Parathyroid adenoma (tissue), 2 donors: ENCODE results near the gene NBEAL2.

Experiments used
- H2AFZ ChIP-seq: fragments of 300-600 bp; sonication (generic); one replicate; pipeline ENCODE4 v1.7.0; 2017; ENCODE audit warnings: antibody characterized with exemption, mild to moderate bottlenecking
- H3K27ac ChIP-seq: fragments of 300-600 bp; sonication (generic); one replicate; pipeline ENCODE4 v1.7.0; 2017
- H3K27me3 ChIP-seq: fragments of 300-600 bp; sonication (generic); one replicate; pipeline ENCODE4 v1.7.0; 2017; ENCODE audit warnings: low read length; ENCODE audit not compliant: control insufficient read depth, insufficient read depth
- H3K36me3 ChIP-seq: fragments of 300-600 bp; sonication (generic); one replicate; pipeline ENCODE4 v1.7.0; 2017; ENCODE audit warnings: low read length; ENCODE audit not compliant: control insufficient read depth, insufficient read depth
- H3K4me1 ChIP-seq: fragments of 300-600 bp; sonication (generic); one replicate; pipeline ENCODE4 v1.7.0; 2017; ENCODE audit warnings: control low read depth
- H3K4me2 ChIP-seq: fragments of 300-600 bp; sonication (generic); one replicate; pipeline ENCODE4 v1.7.0; 2017; ENCODE audit warnings: low read length
- H3K4me3 ChIP-seq: fragments of 300-600 bp; sonication (generic); one replicate; pipeline ENCODE4 v1.7.0; 2017; ENCODE audit warnings: low read depth, low read length
- H3K79me2 ChIP-seq: fragments of 300-600 bp; sonication (generic); one replicate; pipeline ENCODE4 v1.7.0; 2017; ENCODE audit warnings: control low read depth
- H3K9ac ChIP-seq: fragments of 300-600 bp; sonication (generic); one replicate; pipeline ENCODE4 v1.7.0; 2017; ENCODE audit warnings: mild to moderate bottlenecking
- H3K9me3 ChIP-seq: fragments of 300-600 bp; sonication (generic); one replicate; pipeline ENCODE4 v1.7.0; 2017; ENCODE audit warnings: low read length; ENCODE audit not compliant: control insufficient read depth
- TF ChIP-seq, protein P1 (sequence below): fragments of 300-600 bp; sonication (generic); IDR thresholded peaks from one replicate; pipeline ENCODE4 v1.7.0; 2017; ENCODE audit warnings: antibody characterized with exemption, mild to moderate bottlenecking
- donor health status: primary hyperparathyroidism.

The NBEAL2 gene

DNA sequence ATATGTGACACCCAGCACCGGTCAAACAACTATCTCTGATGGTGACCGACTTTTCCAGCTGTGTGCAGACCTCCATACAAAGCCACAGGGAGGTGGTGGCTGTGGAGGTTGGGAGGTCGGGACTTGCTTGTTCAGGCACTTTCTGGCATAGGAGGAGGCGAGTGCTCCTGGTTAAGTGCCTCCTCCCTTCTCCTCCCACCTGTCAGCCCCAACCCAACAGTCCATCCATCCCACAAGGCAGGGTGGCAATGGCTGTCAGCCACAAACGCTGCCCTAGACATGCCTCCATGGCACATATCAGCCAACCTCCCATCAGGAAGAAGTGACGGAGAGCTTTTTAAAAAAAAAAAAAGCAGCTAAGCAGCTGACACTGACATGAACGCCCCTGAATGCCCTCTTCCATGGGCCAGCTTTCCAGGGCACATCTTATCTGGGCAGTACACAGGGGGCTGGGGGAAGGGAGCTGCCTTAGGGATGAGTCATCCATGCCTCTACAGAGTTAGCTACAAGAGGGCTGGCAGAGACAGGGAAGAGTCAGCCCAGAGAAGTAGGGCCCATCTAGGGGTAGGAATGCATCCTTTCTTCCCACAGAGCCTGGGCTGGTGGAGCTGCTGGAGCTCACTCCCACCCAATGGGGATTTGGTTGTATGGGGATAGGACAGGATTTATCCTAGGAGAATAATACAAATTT, 44.2 kb upstream of the NBEAL2 start:
- peaks cover 75% of the 10 kb centered on the region for H3K4me1 ChIP-seq
- H3K79me2 ChIP-seq: peaks cover 40% of the 10 kb centered on the region
- no peaks in the 10 kb centered on the region for H3K36me3 ChIP-seq
- TF ChIP-seq, protein P1, sequence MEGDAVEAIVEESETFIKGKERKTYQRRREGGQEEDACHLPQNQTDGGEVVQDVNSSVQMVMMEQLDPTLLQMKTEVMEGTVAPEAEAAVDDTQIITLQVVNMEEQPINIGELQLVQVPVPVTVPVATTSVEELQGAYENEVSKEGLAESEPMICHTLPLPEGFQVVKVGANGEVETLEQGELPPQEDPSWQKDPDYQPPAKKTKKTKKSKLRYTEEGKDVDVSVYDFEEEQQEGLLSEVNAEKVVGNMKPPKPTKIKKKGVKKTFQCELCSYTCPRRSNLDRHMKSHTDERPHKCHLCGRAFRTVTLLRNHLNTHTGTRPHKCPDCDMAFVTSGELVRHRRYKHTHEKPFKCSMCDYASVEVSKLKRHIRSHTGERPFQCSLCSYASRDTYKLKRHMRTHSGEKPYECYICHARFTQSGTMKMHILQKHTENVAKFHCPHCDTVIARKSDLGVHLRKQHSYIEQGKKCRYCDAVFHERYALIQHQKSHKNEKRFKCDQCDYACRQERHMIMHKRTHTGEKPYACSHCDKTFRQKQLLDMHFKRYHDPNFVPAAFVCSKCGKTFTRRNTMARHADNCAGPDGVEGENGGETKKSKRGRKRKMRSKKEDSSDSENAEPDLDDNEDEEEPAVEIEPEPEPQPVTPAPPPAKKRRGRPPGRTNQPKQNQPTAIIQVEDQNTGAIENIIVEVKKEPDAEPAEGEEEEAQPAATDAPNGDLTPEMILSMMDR: peak; percentile 31
- peak overlapping the region; percentile 81 for H3K27ac ChIP-seq
- H3K9me3 ChIP-seq: no peaks in the 10 kb centered on the region
- no peak overlapping the region for H3K9ac ChIP-seq
- no peak overlapping the region for H3K4me3 ChIP-seq
- no peaks in the 10 kb centered on the region for H3K27me3 ChIP-seq
- H2AFZ ChIP-seq: no peak overlapping the region
- peak overlapping the region; percentile 38 for H3K4me2 ChIP-seq

- no peak overlapping the region for H3K9ac ChIP-seq
- no peak overlapping the region for H3K4me2 ChIP-seq
- H3K27me3 ChIP-seq: no peaks in the 10 kb centered on the region
- no peaks in the 10 kb centered on the region for H3K9me3 ChIP-seq
- TF ChIP-seq, protein P1: no peak
- H3K4me1 ChIP-seq: peaks cover 67% of the 10 kb centered on the region
- no peak overlapping the region for H2AFZ ChIP-seq
- peaks cover 43% of the 10 kb centered on the region for H3K79me2 ChIP-seq
- peak overlapping the region; percentile 81 for H3K27ac ChIP-seq
- H3K4me3 ChIP-seq: no peak overlapping the region
- no peaks in the 10 kb centered on the region for H3K36me3 ChIP-seq
Observed at GRCh38 chr3:46935989-46936558, 43.4 kb upstream of the NBEAL2 start.

GRCh38 chr3:46936733-46937250, 42.7 kb upstream of the NBEAL2 start:
- H3K27ac ChIP-seq: no peak overlapping the region

DNA sequence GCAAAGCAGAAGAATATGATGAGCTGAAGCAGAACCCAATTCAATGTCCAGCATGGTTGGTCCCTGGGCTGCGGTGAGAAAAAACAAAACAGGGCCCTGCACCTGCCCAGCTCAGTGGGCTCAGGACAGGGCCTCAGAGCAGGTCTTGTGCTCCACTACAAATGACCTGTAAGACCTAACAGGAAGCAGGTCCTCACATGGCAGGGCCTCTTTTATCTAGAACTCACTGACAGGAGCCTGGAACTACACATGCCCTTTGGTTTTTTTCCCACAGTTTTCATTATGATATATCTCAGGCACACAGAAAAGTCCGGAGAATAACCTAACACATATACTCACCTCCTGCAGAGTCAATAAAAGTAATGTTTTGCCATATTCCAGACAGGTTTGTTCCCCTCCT, 41.3 kb upstream of the NBEAL2 start:
- no peak overlapping the region for H3K4me2 ChIP-seq
- H3K4me3 ChIP-seq: no peak overlapping the region
- no peaks in the 10 kb centered on the region for H3K36me3 ChIP-seq
- H3K4me1 ChIP-seq: peaks cover 59% of the 10 kb centered on the region
- no peaks in the 10 kb centered on the region for H3K9me3 ChIP-seq
- H3K79me2 ChIP-seq: peaks cover 42% of the 10 kb centered on the region
- H3K9ac ChIP-seq: no peak overlapping the region
- H2AFZ ChIP-seq: no peak overlapping the region
- peak overlapping the region; percentile 76 for H3K27ac ChIP-seq
- H3K27me3 ChIP-seq: no peaks in the 10 kb centered on the region
- TF ChIP-seq, protein P1: no peak

More at GRCh38 chr3:46936733-46937250, 42.7 kb upstream of the NBEAL2 start:
- no peak overlapping the region for H2AFZ ChIP-seq
- H3K36me3 ChIP-seq: no peaks in the 10 kb centered on the region
- H3K4me1 ChIP-seq: peaks cover 61% of the 10 kb centered on the region
- H3K79me2 ChIP-seq: peaks cover 43% of the 10 kb centered on the region
- no peaks in the 10 kb centered on the region for H3K9me3 ChIP-seq
- TF ChIP-seq, protein P1: no peak
- no peak overlapping the region for H3K4me3 ChIP-seq
- no peak overlapping the region for H3K4me2 ChIP-seq
- no peak overlapping the region for H3K9ac ChIP-seq
- no peaks in the 10 kb centered on the region for H3K27me3 ChIP-seq
